Right lobe of liver (tissue), 6 donors: ENCODE data around the gene ARMH3. TPM values are rescaled to one million over a fixed set of nuclear protein-coding genes. Genes with fewer than 3 reads are reported as not detected.

Experiments
- ATAC-seq, 4 donors: fragments of 200-7000 bp; cut with Tn5 transposase; one replicate each; pipeline ENCODE4 v1.9.1; 2020; ENCODE audit warnings: mild to moderate bottlenecking in 4 of 4, moderate library complexity in 4 of 4
- DNase-seq, 3 donors: peaks; one replicate each; pipeline ENCODE4 v3.0.0-alpha.2; 2020
- H3K27ac ChIP-seq, 3 donors: fragments of 200-600 bp; one replicate each; pipeline ENCODE4 v1.8.0; 2022
- H3K27me3 ChIP-seq, 2 donors: fragments of 200-600 bp; one replicate each; pipeline ENCODE4 v1.8.0; 2022
- H3K36me3 ChIP-seq, 4 donors: fragments of 200-600 bp; sonication (generic) in 1 of 4; one replicate each; pipeline versions ENCODE4 v1.5.1 to v1.8.0; 2017 to 2022; ENCODE audit warnings: control low read depth in 1 of 4
- H3K4me1 ChIP-seq, 4 donors: fragments of 200-600 bp; sonication (generic) in 1 of 4; one replicate each; pipeline versions ENCODE4 v1.5.1 to v1.8.0; 2017 to 2022; ENCODE audit warnings: control low read depth in 1 of 4
- H3K4me3 ChIP-seq, 3 donors: fragments of 200-600 bp; one replicate each; pipeline ENCODE4 v1.8.0; 2022
- H3K9me3 ChIP-seq, 4 donors: fragments of 200-600 bp; sonication (generic) in 1 of 4; one replicate each; pipeline versions ENCODE4 v1.5.1 to v1.8.0; 2017 to 2022; ENCODE audit warnings: control low read depth in 1 of 4
- POLR2A ChIP-seq: fragments of 450-650 bp; IDR thresholded peaks from one replicate; pipeline ENCODE4 v1.6.1; 2017; ENCODE audit warnings: antibody characterized with exemption, mild to moderate bottlenecking
- WGBS: methylation state at CpG from one replicate; pipeline ENCODE4 v1.1.6; 2018; ENCODE audit warnings: low coverage, low lambda C conversion rate; ENCODE audit not compliant: insufficient coverage; ENCODE audit errors: missing lambda C conversion rate; 5-methylcytosine and 5-hydroxymethylcytosine counted together
- intact Hi-C, 2 donors: fragments of 100-400 bp; cut with DNase I; formaldehyde crosslinking; loops; one replicate each; pipeline versions ENCODE4 v1.11.2 to v1.14.1; 2022
- total RNA-seq, 6 experiments: library from RNA; depleted of rRNA in 2 of 6; stranded (reverse); fragments of >200 nt in 2 of 6; fragmentation: NEBNext Ultra II Directional in 3 of 6; extraction: Animal tissue kit (Norgen Biotek cat#: 25700) in 3 of 6; gene quantifications; one replicate each; pipeline versions ENCODE4 v1.1.0 to v1.2.4, GENCODE V29; 2016 to 2023
- TF ChIP-seq, protein P1 (sequence below), 4 donors: fragments of 200-600 bp in 3 of 4; fragments of 450-650 bp in 1 of 4; IDR thresholded peaks; one replicate each; pipeline versions ENCODE4 v1.5.1 to v1.8.0; 2016 to 2022; ENCODE audit warnings: antibody characterized with exemption in 4 of 4, mild to moderate bottlenecking in 2 of 4
- donor health status: DM: no; HTN: yes; CAD: no.
- donor health status: DM: no; HTN: no; CAD: no.
- donor health status: DM: no; HTN: no; CAD: no.
- donor health status: DM: no; HTN: yes; CAD: no.
- donor health status: DM: no; HTN: yes; CAD: no.

ARMH3 gene
- total RNA-seq, 6 experiments from 2014 or later = 8.5 to 13.4 (median 11.6) TPM

DNA sequence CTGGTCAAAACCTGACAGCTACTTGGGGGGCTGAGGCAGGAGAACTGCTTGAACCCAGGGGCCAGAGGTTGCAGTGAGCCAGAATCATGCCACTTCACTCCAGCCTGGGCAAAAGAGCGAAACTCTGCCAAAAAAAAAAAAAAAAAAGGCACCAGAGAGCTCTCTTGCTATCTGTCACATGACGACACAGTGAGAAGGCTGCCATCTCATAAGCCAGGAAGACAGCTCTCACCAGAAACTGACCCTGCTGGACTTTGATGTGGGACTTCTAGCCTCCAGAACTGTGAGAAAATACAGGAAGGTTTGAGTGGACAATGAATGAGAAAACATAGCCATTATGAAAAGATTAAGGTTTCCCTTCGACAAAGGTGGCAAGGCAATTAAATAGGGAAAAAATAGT, 161.2 kb downstream of the ARMH3 start:
- DNase-seq (peak; percentile 20 to 81 (median 62)), ATAC-seq (peak; percentile 70 to 86 (median 84))
- Histone ChIP-seq H3K4me3 (no peak overlapping the region), H3K27me3 (no peaks in the 10 kb centered on the region), H3K27ac (peak overlapping the region; percentile 13 to 71 (median 70)), H3K4me1 (peaks cover 0 to 22% (median 0%) of the 10 kb centered on the region in 4 donors), H3K9me3 (no peaks in the 10 kb centered on the region), H3K36me3 (no peaks in the 10 kb centered on the region)
- 67% methylated on average over 3 of the region's 3 CpGs for WGBS
- TF ChIP-seq, protein P1, sequence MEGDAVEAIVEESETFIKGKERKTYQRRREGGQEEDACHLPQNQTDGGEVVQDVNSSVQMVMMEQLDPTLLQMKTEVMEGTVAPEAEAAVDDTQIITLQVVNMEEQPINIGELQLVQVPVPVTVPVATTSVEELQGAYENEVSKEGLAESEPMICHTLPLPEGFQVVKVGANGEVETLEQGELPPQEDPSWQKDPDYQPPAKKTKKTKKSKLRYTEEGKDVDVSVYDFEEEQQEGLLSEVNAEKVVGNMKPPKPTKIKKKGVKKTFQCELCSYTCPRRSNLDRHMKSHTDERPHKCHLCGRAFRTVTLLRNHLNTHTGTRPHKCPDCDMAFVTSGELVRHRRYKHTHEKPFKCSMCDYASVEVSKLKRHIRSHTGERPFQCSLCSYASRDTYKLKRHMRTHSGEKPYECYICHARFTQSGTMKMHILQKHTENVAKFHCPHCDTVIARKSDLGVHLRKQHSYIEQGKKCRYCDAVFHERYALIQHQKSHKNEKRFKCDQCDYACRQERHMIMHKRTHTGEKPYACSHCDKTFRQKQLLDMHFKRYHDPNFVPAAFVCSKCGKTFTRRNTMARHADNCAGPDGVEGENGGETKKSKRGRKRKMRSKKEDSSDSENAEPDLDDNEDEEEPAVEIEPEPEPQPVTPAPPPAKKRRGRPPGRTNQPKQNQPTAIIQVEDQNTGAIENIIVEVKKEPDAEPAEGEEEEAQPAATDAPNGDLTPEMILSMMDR (IDR thresholded peaks at IDR 0.05) = no peak
- no peak for TF ChIP-seq POLR2A
- intact Hi-C loops = no loop called here

DNA sequence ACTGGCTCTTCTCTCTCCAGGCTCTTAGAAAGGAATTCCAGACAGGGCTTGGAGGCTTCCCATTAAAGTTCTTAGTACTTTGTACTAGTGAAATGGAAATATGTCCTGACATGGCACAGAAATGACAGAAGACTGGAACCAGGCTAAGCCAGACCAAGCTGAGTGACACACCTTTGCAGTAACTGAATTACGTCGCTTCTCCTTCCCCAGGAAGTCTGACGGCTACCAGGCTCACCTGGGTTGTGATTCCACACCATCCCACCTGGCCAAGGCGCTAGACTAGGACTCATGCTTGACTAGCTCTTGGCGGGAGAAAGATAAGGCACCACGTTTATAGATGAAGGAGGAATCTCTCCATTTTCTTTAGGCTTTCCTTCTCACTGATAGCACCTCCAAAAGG, 161.7 kb downstream of the ARMH3 start:
- WGBS = 82% methylated on average over 3 of the region's 6 CpGs
- H3K9me3 ChIP-seq = no peaks in the 10 kb centered on the region
- H3K27ac ChIP-seq = peak overlapping the region; percentile 13 to 70 (median 54)
- ATAC-seq (no peak), DNase-seq (no peak)
- H3K36me3 ChIP-seq = no peaks in the 10 kb centered on the region
- H3K4me1 ChIP-seq = peaks cover 0 to 22% (median 0%) of the 10 kb centered on the region in 4 donors
- no peaks in the 10 kb centered on the region for H3K27me3 ChIP-seq
- H3K4me3 ChIP-seq = no peak overlapping the region
- intact Hi-C loops = no loop called here
- TF ChIP-seq POLR2A = no peak
- TF ChIP-seq, protein P1 (IDR thresholded peaks at IDR 0.05) = no peak

DNA sequence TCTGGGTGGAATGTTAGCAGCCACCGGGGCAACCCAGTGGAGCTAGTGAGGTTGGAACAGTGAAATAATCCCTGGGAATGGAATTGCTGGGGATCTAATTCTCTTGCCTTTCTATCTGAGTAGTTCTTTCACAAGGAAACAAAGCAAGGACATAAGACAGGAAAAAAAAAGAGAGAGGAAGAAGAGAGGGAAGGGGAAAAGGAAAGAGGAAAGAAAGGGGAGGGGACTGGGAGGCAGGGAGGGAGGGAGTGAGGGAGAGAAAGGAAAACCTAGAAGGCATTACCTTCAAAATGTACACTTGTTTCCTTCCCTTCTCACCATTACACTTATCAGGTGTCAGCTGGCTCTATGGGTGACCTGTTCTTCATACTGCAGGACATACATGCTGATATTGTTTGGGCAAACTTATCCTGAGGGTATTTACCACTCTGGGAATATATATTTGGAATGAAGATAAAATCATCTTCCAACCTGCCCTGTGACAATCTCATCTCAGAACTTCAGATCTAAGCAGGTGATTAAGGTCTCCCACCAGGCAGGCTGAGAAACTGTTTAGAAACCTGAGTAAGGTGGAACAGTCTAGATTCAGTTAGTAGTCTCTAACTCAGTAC, 162.4 kb downstream of the ARMH3 start:
- no peak for DNase-seq
- Histone ChIP-seq H3K4me3 (no peak overlapping the region), H3K4me1 (peaks cover 0 to 22% (median 0%) of the 10 kb centered on the region in 4 donors), H3K9me3 (no peaks in the 10 kb centered on the region), H3K27ac (peak overlapping the region in 1 of 3 donors; percentile 54), H3K27me3 (no peaks in the 10 kb centered on the region), H3K36me3 (no peaks in the 10 kb centered on the region)
- intact Hi-C loops = no loop called here
- ATAC-seq = no peak
- no peak for TF ChIP-seq POLR2A
- TF ChIP-seq, protein P1 (IDR thresholded peaks at IDR 0.05) = no peak
- WGBS = 92% methylated on average over 1 of the region's 1 CpG

DNA sequence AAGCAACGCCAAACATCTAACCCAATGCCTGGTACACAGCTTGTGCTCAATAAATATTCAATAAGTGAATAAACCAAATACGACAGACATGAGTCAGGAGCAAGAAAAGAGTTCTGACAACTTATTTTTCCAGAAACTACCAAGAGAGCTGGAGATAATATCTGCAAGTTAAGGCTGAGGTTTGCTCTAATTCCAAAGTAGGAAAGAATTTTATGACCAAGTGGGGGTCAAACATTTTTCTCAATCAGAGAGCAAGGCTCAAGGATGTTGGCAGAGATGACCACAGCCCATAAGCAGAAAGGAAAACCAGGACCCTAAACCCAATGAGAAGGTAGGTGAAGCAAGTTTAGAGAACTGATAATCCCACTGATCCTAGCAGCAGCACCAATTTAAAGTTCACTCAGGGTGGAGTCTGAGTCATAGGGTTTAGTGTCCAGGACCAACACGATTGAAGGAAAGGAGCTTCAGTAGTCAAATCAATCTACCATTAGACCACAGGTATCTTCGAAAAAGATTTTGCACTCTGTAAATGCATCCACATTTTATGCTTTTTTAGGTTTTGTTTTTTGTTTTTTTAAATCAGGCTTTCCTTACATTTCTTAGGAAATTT, 163.1 kb downstream of the ARMH3 start:
- Histone ChIP-seq H3K4me3 (no peak overlapping the region), H3K27me3 (no peaks in the 10 kb centered on the region), H3K36me3 (no peaks in the 10 kb centered on the region), H3K9me3 (no peaks in the 10 kb centered on the region), H3K4me1 (peaks cover 0 to 19% (median 0%) of the 10 kb centered on the region in 4 donors), H3K27ac (no peak overlapping the region)
- intact Hi-C loops = no loop called here
- DNase-seq (no peak), ATAC-seq (no peak)
- TF ChIP-seq POLR2A = no peak
- TF ChIP-seq, protein P1 (IDR thresholded peaks at IDR 0.05) = no peak
- 88% methylated on average over 4 of the region's 4 CpGs for WGBS
